ENCODE data around the gene CRHR1. TPM values are rescaled to one million over a fixed set of nuclear protein-coding genes. Genes with fewer than 3 reads are reported as not detected.

CRHR1 gene
- total RNA-seq, 1 experiment from 2014 or later = not detected

DNA sequence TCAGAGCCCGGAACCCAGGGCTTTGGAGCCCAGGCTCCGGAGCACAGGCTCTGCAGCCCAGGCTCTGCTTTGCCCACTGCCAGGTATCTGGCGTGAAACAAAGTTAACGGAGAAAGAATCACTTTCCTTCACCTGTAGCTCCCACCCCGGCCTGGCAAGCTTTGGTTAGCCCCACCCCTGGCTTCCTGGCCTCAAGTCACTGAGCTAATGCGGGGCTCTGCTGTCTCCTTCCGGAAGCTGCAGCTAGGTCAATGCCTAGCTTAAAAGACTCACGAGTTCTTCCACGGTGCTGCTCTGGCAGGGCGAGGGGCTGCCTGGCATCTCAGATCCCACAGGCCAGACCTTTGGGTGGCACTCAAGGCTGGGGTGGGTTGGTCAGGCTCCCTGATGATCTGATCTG, 39.5 kb downstream of the CRHR1 start:
- Histone ChIP-seq H3K4me1 (ENCODE audit: insufficient read depth, low read length) (no peaks in the 10 kb centered on the region), H3K36me3 (ENCODE audit: low read depth, low read length) (no peaks in the 10 kb centered on the region), H3K9me2 (replicated peaks; ENCODE audit: low read length) (no peaks in the 10 kb centered on the region), H3K27me3 (ENCODE audit: low read length) (peaks cover 14% of the 10 kb centered on the region; the same call in 1 of the 2 replicates), H3F3A (ENCODE audit: low read length, unreplicated experiment) (no peaks in the 10 kb centered on the region), H3K4me2 (ENCODE audit: low read length) (no peak overlapping the region), H3K27ac (ENCODE audit: low read length) (no peak overlapping the region), H4K20me1 (ENCODE audit: low read length) (no peaks in the 10 kb centered on the region), H3K4me3 (ENCODE audit: low read length) (no peak overlapping the region), H3K9me3 (ENCODE audit: low read length) (no peaks in the 10 kb centered on the region), H2AFZ (ENCODE audit: low read length) (no peak overlapping the region), H3K9ac (ENCODE audit: low read length) (no peak overlapping the region), H3K79me2 (ENCODE audit: low read length) (no peaks in the 10 kb centered on the region)
- DNase-seq = no peak
- ChIA-PET CTCF (interaction anchor here (0.6 kb wide), 1 partner anchor 233 kb away, joined by 3 read pairs; no protein-coding TSS in a partner anchor), POLR2A (ENCODE audit: unreplicated experiment) (no interaction called here)
- intact Hi-C loops (cut with micrococcal nuclease) = no loop called here
- no TSS peak for BruUV-seq (replicated peaks)
- ATAC-seq = no peak
- TF ChIP-seq EZH2phosphoT487 (IDR thresholded peaks at IDR 0.05; ENCODE audit: borderline replicate concordance, low read length) (no peak), EZH2 (IDR thresholded peaks at IDR 0.05; ENCODE audit: low read length, unreplicated experiment) (no peak)
- TF ChIP-seq, protein P1, sequence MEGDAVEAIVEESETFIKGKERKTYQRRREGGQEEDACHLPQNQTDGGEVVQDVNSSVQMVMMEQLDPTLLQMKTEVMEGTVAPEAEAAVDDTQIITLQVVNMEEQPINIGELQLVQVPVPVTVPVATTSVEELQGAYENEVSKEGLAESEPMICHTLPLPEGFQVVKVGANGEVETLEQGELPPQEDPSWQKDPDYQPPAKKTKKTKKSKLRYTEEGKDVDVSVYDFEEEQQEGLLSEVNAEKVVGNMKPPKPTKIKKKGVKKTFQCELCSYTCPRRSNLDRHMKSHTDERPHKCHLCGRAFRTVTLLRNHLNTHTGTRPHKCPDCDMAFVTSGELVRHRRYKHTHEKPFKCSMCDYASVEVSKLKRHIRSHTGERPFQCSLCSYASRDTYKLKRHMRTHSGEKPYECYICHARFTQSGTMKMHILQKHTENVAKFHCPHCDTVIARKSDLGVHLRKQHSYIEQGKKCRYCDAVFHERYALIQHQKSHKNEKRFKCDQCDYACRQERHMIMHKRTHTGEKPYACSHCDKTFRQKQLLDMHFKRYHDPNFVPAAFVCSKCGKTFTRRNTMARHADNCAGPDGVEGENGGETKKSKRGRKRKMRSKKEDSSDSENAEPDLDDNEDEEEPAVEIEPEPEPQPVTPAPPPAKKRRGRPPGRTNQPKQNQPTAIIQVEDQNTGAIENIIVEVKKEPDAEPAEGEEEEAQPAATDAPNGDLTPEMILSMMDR (conservative IDR thresholded peaks at IDR 0.05; ENCODE audit: low read depth, low read length) = no peak

DNA sequence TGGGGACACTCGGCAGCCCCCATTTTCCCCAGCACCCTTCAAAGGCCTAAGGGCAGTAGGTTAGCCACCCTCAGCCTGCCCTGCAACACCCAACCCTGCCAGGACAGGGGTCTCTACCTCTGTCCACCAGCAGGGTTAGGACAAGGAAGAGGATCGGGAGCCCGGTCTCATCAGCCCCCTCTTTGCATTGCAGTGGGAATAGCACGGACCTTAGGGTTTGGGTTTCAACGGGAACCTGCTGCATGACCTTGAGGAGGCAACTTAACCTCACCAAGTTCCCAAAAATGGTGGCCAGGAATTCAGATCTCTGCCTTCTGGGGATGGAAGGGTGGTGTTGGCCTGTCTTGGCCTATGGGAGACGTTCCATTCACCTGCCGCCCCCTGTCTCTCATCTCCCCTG, 40.4 kb downstream of the CRHR1 start:
- ChIA-PET POLR2A (ENCODE audit: unreplicated experiment) (no interaction called here), CTCF (no interaction called here)
- H4K20me1 ChIP-seq (ENCODE audit: low read length) = no peaks in the 10 kb centered on the region
- H3K4me3 ChIP-seq (ENCODE audit: low read length) = no peak overlapping the region
- H3K9ac ChIP-seq (ENCODE audit: low read length) = no peak overlapping the region
- intact Hi-C loops (cut with micrococcal nuclease) = no loop called here
- TF ChIP-seq, protein P1 (conservative IDR thresholded peaks at IDR 0.05; ENCODE audit: low read depth, low read length) = no peak
- TF ChIP-seq EZH2phosphoT487 (IDR thresholded peaks at IDR 0.05; ENCODE audit: borderline replicate concordance, low read length) (no peak), EZH2 (IDR thresholded peaks at IDR 0.05; ENCODE audit: low read length, unreplicated experiment) (no peak)
- BruUV-seq (replicated peaks) = no TSS peak
- H3K4me1 ChIP-seq (ENCODE audit: insufficient read depth, low read length) = no peaks in the 10 kb centered on the region
- peaks cover 16% of the 10 kb centered on the region; the same call in 1 of the 2 replicates for H3K27me3 ChIP-seq (ENCODE audit: low read length)
- H3K9me2 ChIP-seq (replicated peaks; ENCODE audit: low read length) = no peaks in the 10 kb centered on the region
- no peaks in the 10 kb centered on the region for H3K79me2 ChIP-seq (ENCODE audit: low read length)
- ATAC-seq = no peak
- DNase-seq = no peak
- H3F3A ChIP-seq (ENCODE audit: low read length, unreplicated experiment) = no peaks in the 10 kb centered on the region
- H3K4me2 ChIP-seq (ENCODE audit: low read length) = no peak overlapping the region
- H3K36me3 ChIP-seq (ENCODE audit: low read depth, low read length) = no peaks in the 10 kb centered on the region
- no peak overlapping the region for H3K27ac ChIP-seq (ENCODE audit: low read length)
- no peaks in the 10 kb centered on the region for H3K9me3 ChIP-seq (ENCODE audit: low read length)
- H2AFZ ChIP-seq (ENCODE audit: low read length) = no peak overlapping the region

DNA sequence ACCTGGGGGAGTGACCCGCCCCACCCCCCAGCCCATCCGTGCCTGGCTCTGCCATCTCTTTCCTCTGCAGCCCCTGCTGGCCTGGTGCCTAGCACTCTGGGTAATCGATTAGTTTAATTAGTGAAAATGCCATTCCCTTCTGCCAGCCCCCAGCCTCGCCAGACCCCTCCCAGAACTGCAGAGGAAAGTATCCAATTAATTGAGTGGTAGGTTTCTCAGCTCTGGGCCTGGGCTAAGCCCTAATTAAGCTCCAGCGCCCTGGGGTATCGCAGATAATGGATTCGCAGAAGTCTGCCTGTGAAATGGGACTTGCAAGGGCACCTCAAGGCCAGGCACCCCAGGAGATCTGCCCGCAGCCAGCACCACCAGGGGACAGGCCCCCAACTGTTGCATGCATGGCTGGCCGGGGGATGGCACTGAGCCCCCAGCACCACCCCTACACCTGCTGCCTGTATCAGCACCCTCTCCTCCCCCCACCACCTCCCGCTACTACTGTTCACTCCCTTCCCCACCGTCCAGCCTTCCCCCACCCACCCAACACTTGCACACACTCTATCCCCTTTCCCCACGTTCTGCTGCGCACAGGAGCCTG, 40.9 kb downstream of the CRHR1 start:
- no peaks in the 10 kb centered on the region for H3K9me3 ChIP-seq (ENCODE audit: low read length)
- H3K36me3 ChIP-seq (ENCODE audit: low read depth, low read length) = no peaks in the 10 kb centered on the region
- TF ChIP-seq EZH2 (IDR thresholded peaks at IDR 0.05; ENCODE audit: low read length, unreplicated experiment) = no peak
- no peak for TF ChIP-seq EZH2phosphoT487 (IDR thresholded peaks at IDR 0.05; ENCODE audit: borderline replicate concordance, low read length)
- TF ChIP-seq, protein P1 (conservative IDR thresholded peaks at IDR 0.05; ENCODE audit: low read depth, low read length) = no peak
- POLR2A ChIA-PET (ENCODE audit: unreplicated experiment) = no interaction called here
- DNase-seq = no peak
- H3K9me2 ChIP-seq (replicated peaks; ENCODE audit: low read length) = no peaks in the 10 kb centered on the region
- intact Hi-C loops (cut with micrococcal nuclease) = no loop called here
- H3K4me1 ChIP-seq (ENCODE audit: insufficient read depth, low read length) = no peaks in the 10 kb centered on the region
- H2AFZ ChIP-seq (ENCODE audit: low read length) = no peak overlapping the region
- H3K27ac ChIP-seq (ENCODE audit: low read length) = no peak overlapping the region
- H3K4me2 ChIP-seq (ENCODE audit: low read length) = no peak overlapping the region
- no peak overlapping the region for H3K4me3 ChIP-seq (ENCODE audit: low read length)
- H3K79me2 ChIP-seq (ENCODE audit: low read length) = no peaks in the 10 kb centered on the region
- H3K9ac ChIP-seq (ENCODE audit: low read length) = no peak overlapping the region
- H3K27me3 ChIP-seq (ENCODE audit: low read length) = peaks cover 16% of the 10 kb centered on the region; the same call in 1 of the 2 replicates
- no peaks in the 10 kb centered on the region for H3F3A ChIP-seq (ENCODE audit: low read length, unreplicated experiment)
- CTCF ChIA-PET = no interaction called here
- H4K20me1 ChIP-seq (ENCODE audit: low read length) = no peaks in the 10 kb centered on the region
- BruUV-seq (replicated peaks) = no TSS peak
- no peak for ATAC-seq

All from PC-3 (cell line).